ENCODE measurements around the gene FCER1G. TPM values are rescaled to one million over a fixed set of nuclear protein-coding genes. Genes with fewer than 3 reads are reported as not detected.

FCER1G gene
- total RNA-seq, 1 experiment from 2014 or later = 1.5 TPM

DNA sequence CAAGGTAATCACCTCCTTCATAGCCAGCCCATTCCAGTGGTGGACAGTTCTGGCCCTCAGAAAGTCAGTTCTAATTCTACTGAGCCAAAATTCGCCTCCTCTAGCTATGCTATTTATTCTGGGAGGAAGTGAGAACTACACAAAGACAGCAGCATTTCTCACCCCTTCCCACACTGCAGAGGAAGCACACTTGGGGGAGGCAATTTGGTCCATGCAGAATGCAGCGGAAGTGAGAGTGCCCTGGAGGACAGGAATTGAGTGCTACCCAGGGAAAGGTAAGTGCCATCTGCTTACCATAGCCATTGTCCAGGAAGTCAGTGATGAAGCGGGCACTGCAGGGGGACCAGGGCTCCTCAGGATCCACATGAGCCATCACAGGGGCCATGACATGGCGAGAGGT, 19.9 kb upstream of the FCER1G start:
- Mint-ChIP-seq H3K27ac (ENCODE audit: unreplicated experiment) (no peak overlapping the region), H3K36me3 (ENCODE audit: insufficient read depth, unreplicated experiment) (no peaks in the 10 kb centered on the region), H3K4me1 (ENCODE audit: low read depth, unreplicated experiment) (peaks cover 18% of the 10 kb centered on the region), H3K27me3 (ENCODE audit: insufficient read depth, unreplicated experiment) (no peaks in the 10 kb centered on the region), H3K4me3 (ENCODE audit: unreplicated experiment) (no peak overlapping the region), H3K9me3 (ENCODE audit: unreplicated experiment) (no peaks in the 10 kb centered on the region)
- intact Hi-C loops (cut with micrococcal nuclease; ENCODE audit: unreplicated experiment) = no loop called here
- ChIA-PET POLR2A (no interaction called here), CTCF (interaction anchor here (0.6 to 1.4 kb wide), 2 partner anchors 96 to 179 kb away, joined by 4 read pairs; no protein-coding TSS in a partner anchor)
- no peak overlapping the region for H3K4me3 ChIP-seq (ENCODE audit: low read depth, low read length)
- DNase-seq = no peak
- H3K27me3 ChIP-seq (replicated peaks; ENCODE audit: control insufficient read depth, insufficient read depth, low read length) = no peaks in the 10 kb centered on the region
- H3K36me3 ChIP-seq (ENCODE audit: control insufficient read depth, insufficient read depth, low read length) = no peaks in the 10 kb centered on the region
- H3K9me3 ChIP-seq = no peaks in the 10 kb centered on the region
- no TSS peak for BruUV-seq (replicated peaks)
- no peaks in the 10 kb centered on the region for H3K4me1 ChIP-seq
- TF ChIP-seq, protein P1, sequence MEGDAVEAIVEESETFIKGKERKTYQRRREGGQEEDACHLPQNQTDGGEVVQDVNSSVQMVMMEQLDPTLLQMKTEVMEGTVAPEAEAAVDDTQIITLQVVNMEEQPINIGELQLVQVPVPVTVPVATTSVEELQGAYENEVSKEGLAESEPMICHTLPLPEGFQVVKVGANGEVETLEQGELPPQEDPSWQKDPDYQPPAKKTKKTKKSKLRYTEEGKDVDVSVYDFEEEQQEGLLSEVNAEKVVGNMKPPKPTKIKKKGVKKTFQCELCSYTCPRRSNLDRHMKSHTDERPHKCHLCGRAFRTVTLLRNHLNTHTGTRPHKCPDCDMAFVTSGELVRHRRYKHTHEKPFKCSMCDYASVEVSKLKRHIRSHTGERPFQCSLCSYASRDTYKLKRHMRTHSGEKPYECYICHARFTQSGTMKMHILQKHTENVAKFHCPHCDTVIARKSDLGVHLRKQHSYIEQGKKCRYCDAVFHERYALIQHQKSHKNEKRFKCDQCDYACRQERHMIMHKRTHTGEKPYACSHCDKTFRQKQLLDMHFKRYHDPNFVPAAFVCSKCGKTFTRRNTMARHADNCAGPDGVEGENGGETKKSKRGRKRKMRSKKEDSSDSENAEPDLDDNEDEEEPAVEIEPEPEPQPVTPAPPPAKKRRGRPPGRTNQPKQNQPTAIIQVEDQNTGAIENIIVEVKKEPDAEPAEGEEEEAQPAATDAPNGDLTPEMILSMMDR (IDR thresholded peaks at IDR 0.05; ENCODE audit: insufficient read depth in 1 of 2, low read depth in 1 of 2, low read length in 1 of 2, severe bottlenecking in 1 of 2, unreplicated experiment in 1 of 2) = no peak

DNA sequence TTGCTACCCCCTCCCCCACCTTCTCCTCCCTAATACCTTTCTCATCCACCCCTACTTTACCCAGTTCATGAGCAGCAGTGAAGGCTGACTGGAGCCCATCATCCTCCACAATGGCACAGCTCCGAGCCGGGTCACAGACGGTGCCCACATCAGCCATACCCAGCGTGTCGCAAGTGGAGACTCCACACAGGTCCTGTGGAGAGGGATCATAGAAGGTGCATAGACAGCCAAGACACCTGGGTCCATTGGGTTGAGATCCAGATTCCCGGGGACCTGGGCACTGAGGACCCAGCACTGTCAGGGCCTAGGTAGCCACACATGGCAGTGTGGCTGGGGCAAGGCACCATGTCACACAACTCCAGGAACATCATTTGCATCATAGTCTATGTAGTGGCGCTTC, 19.0 kb upstream of the FCER1G start:
- Mint-ChIP-seq H3K27ac (ENCODE audit: unreplicated experiment) (no peak overlapping the region), H3K36me3 (ENCODE audit: insufficient read depth, unreplicated experiment) (no peaks in the 10 kb centered on the region), H3K4me3 (ENCODE audit: unreplicated experiment) (no peak overlapping the region), H3K9me3 (ENCODE audit: unreplicated experiment) (no peaks in the 10 kb centered on the region), H3K27me3 (ENCODE audit: insufficient read depth, unreplicated experiment) (no peaks in the 10 kb centered on the region), H3K4me1 (ENCODE audit: low read depth, unreplicated experiment) (peaks cover 18% of the 10 kb centered on the region)
- ChIA-PET POLR2A (no interaction called here), CTCF (interaction anchor here (1.0 kb wide), 1 partner anchor 29 kb away, joined by 3 read pairs; no protein-coding TSS in a partner anchor)
- intact Hi-C loops (cut with micrococcal nuclease; ENCODE audit: unreplicated experiment) = no loop called here
- no peak for DNase-seq
- Histone ChIP-seq H3K4me3 (ENCODE audit: low read depth, low read length) (no peak overlapping the region), H3K9me3 (no peaks in the 10 kb centered on the region), H3K27me3 (replicated peaks; ENCODE audit: control insufficient read depth, insufficient read depth, low read length) (no peaks in the 10 kb centered on the region), H3K36me3 (ENCODE audit: control insufficient read depth, insufficient read depth, low read length) (no peaks in the 10 kb centered on the region), H3K4me1 (no peaks in the 10 kb centered on the region; the same call in 1 of the 2 replicates)
- TF ChIP-seq, protein P1 (IDR thresholded peaks at IDR 0.05; ENCODE audit: insufficient read depth in 1 of 2, low read depth in 1 of 2, low read length in 1 of 2, severe bottlenecking in 1 of 2, unreplicated experiment in 1 of 2) = no peak
- no TSS peak for BruUV-seq (replicated peaks)

DNA sequence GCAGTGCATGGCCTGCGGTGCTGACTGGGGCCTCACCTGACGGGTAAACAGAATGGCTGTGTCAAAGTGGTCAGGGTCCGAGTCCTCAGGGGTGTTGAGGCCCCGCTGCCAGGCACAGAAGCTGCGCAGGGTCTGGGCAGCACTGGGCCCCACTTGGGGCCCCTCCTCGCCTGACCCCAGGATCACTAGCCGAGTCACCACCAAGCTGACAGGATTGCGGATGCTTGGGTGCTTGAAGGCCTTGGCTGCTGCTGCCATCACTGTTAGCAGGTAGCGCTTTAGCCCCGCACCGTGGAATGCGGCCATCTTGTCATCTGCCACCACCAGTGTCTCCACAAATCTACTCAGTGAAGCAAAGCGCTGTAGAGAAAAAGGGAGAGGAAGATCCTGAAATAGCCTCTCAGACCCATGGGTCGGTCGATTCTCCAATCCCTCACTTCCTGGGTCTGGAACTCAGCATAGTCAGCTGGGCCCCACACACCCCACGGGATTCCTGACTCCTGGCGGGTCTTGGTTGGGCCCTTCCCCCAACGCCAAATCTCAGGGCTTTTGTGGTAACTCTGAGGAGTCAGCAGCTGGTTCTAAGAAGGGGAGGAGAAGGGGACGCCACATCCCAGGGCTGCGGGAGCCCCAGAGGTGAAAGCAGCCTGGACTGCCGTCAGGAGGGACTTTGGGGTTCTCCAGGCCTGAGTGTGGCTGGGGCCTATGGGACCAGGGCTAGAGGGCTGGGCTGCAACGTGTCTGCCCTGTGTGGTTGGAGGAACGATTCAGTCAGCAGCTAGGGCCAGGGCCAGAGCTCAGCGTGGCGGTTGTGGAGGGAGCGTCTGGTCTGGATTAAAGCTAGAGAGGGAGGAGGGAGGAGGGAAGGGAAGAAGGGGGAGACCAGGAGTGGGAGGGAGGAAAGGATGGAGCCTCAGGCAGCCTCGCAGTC, 18.3 kb upstream of the FCER1G start:
- peaks cover under 1% of the 10 kb centered on the region for H3K36me3 Mint-ChIP-seq (ENCODE audit: insufficient read depth, unreplicated experiment)
- Histone ChIP-seq H3K36me3 (ENCODE audit: control insufficient read depth, insufficient read depth, low read length) (no peaks in the 10 kb centered on the region), H3K4me1 (peaks cover 6% of the 10 kb centered on the region; the same call in 1 of the 2 replicates), H3K27me3 (replicated peaks; ENCODE audit: control insufficient read depth, insufficient read depth, low read length) (no peaks in the 10 kb centered on the region), H3K4me3 (ENCODE audit: low read depth, low read length) (no peak overlapping the region), H3K9me3 (no peaks in the 10 kb centered on the region)
- no peak overlapping the region for H3K4me3 Mint-ChIP-seq (ENCODE audit: unreplicated experiment)
- no TSS peak for BruUV-seq (replicated peaks)
- H3K4me1 Mint-ChIP-seq (ENCODE audit: low read depth, unreplicated experiment) = peaks cover 25% of the 10 kb centered on the region
- ChIA-PET POLR2A (no interaction called here), CTCF (interaction anchor here (0.7 to 1.0 kb wide), 3 partner anchors 20 to 196 kb away, joined by 3 to 4 read pairs (median 4); partner anchors contain the start of gene B4GALT3)
- no peaks in the 10 kb centered on the region for H3K9me3 Mint-ChIP-seq (ENCODE audit: unreplicated experiment)
- no peak for DNase-seq
- H3K27ac Mint-ChIP-seq (ENCODE audit: unreplicated experiment) = no peak overlapping the region
- TF ChIP-seq, protein P1 (IDR thresholded peaks at IDR 0.05; ENCODE audit: insufficient read depth in 1 of 2, low read depth in 1 of 2, low read length in 1 of 2, severe bottlenecking in 1 of 2, unreplicated experiment in 1 of 2) = no peak
- no peaks in the 10 kb centered on the region for H3K27me3 Mint-ChIP-seq (ENCODE audit: insufficient read depth, unreplicated experiment)
- intact Hi-C loops (cut with micrococcal nuclease; ENCODE audit: unreplicated experiment) = no loop called here

All from Caco-2 (cell line).